Left ventricle myocardium inferior (tissue), 1 donor: Measurements from ENCODE around the gene SARNP. TPM values are rescaled to one million over a fixed set of nuclear protein-coding genes. Genes with fewer than 3 reads are reported as not detected.
"Not testable (repeated sequence)": the region's sequence is repeated elsewhere in the genome, so short reads cannot be mapped to it uniquely, and the experiment has no call there.

ENCODE experiments used
- DNase-seq: peaks from one replicate; pipeline ENCODE4 v3.0.0-alpha.2; 2020
- H3K27ac ChIP-seq: fragments of 200-600 bp; replicated peaks from 2 replicates; pipeline ENCODE4 v1.8.0; 2021
- H3K27me3 ChIP-seq: fragments of 200-600 bp; 2 replicates; pipeline ENCODE4 v1.8.0; 2021; ENCODE audit warnings: low read depth
- H3K36me3 ChIP-seq: fragments of 200-600 bp; 2 replicates; pipeline ENCODE4 v1.8.0; 2021
- H3K4me1 ChIP-seq: fragments of 200-600 bp; 2 replicates; pipeline ENCODE4 v1.8.0; 2021
- H3K4me3 ChIP-seq: fragments of 200-600 bp; 2 replicates; pipeline ENCODE4 v1.8.0; 2021; ENCODE audit warnings: mild to moderate bottlenecking, moderate library complexity
- H3K9me3 ChIP-seq: fragments of 200-600 bp; replicated peaks from 2 replicates; pipeline ENCODE4 v1.8.0; 2021
- intact Hi-C: fragments of 100-400 bp; cut with micrococcal nuclease; formaldehyde crosslinking; loops from one replicate; pipeline ENCODE4 v1.11.0; 2022
- total RNA-seq: library from RNA; stranded (reverse); fragmentation: NEBNext Ultra II Directional; extraction: Animal tissue kit (Norgen Biotek cat#: 25700); gene quantifications from one replicate; pipeline ENCODE4 v1.2.1, GENCODE V29; 2021
- TF ChIP-seq, protein P1 (sequence below): fragments of 200-600 bp; IDR thresholded peaks from 2 replicates; pipeline ENCODE4 v1.8.0; 2021; ENCODE audit warnings: antibody characterized with exemption, mild to moderate bottlenecking, borderline replicate concordance
- donor health status: DM: no; HTN: yes; CAD: no; lungs with severe emphysema.

SARNP gene
- total RNA-seq, 1 donor from 2014 or later, result 53.2 TPM

- TF ChIP-seq, protein P1, sequence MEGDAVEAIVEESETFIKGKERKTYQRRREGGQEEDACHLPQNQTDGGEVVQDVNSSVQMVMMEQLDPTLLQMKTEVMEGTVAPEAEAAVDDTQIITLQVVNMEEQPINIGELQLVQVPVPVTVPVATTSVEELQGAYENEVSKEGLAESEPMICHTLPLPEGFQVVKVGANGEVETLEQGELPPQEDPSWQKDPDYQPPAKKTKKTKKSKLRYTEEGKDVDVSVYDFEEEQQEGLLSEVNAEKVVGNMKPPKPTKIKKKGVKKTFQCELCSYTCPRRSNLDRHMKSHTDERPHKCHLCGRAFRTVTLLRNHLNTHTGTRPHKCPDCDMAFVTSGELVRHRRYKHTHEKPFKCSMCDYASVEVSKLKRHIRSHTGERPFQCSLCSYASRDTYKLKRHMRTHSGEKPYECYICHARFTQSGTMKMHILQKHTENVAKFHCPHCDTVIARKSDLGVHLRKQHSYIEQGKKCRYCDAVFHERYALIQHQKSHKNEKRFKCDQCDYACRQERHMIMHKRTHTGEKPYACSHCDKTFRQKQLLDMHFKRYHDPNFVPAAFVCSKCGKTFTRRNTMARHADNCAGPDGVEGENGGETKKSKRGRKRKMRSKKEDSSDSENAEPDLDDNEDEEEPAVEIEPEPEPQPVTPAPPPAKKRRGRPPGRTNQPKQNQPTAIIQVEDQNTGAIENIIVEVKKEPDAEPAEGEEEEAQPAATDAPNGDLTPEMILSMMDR, result no peak
- H3K9me3 ChIP-seq, result no peaks in the 10 kb centered on the region
- H3K27me3 ChIP-seq, result peaks cover 12% of the 10 kb centered on the region
- no peak overlapping the region for H3K27ac ChIP-seq
- no peak for DNase-seq
- H3K4me3 ChIP-seq, result no peak overlapping the region
- intact Hi-C loops, result no loop called here
- no peaks in the 10 kb centered on the region for H3K36me3 ChIP-seq
- H3K4me1 ChIP-seq, result peaks cover 16% of the 10 kb centered on the region
These were observed 25.9 kb upstream of the SARNP start for GRCh38 chr12:55843431-55843830.

DNA sequence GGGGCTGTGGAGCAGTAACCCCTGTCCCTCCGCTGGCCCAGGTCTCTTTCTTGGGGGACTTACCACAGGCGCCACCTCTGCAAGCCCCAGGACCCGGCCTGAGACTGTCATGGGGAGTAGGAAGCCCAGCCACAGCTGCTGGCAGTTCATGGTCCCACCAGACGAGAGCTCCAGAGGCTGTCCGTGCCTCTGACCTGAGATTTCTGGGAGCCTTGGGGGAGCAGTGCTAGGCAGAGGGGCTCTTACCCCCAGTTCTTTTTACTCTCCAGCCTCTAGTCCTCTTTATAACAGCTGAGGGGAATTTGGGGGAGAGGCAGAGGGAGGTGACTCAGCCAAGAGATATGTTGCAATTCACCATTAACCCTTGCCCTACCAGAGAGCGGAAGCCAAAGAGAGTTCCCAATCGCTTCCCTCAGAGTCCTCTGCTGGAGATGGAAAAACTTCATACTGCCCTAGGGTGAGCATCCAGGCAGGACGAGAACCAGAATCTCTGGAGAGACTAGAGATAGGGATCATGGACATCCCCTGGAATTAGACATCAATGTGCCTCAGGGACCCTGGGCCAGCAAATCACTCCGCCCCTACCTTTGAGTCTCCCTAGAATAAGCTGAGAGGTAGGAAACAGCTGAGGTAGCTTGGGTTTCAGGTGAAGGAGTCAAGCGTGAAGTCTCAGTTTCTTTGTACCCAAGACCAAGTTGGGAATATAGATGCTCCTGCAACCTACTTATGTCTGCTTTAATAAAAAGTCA, 25.3 kb upstream of the SARNP start, which contains the start of gene MMP19:
Gene MMP19, minus strand, starts transcription at position 256 of the 749 bp plus-strand sequence. Its CDS starts 106 bp downstream, at position 150.
- peaks cover 11% of the 10 kb centered on the region for H3K27me3 ChIP-seq
- DNase-seq, result no peak
- peak within 1 kb of the TSS; percentile 60 for H3K4me3 ChIP-seq
- TF ChIP-seq, protein P1, result no peak
- no peaks in the 10 kb centered on the region for H3K9me3 ChIP-seq
- H3K27ac ChIP-seq, result peak within 1 kb of the TSS; percentile 56
- H3K4me1 ChIP-seq, result peaks cover 14% of the 10 kb centered on the region
- intact Hi-C loops, result no loop called here
- no peaks in the 10 kb centered on the region for H3K36me3 ChIP-seq

DNA sequence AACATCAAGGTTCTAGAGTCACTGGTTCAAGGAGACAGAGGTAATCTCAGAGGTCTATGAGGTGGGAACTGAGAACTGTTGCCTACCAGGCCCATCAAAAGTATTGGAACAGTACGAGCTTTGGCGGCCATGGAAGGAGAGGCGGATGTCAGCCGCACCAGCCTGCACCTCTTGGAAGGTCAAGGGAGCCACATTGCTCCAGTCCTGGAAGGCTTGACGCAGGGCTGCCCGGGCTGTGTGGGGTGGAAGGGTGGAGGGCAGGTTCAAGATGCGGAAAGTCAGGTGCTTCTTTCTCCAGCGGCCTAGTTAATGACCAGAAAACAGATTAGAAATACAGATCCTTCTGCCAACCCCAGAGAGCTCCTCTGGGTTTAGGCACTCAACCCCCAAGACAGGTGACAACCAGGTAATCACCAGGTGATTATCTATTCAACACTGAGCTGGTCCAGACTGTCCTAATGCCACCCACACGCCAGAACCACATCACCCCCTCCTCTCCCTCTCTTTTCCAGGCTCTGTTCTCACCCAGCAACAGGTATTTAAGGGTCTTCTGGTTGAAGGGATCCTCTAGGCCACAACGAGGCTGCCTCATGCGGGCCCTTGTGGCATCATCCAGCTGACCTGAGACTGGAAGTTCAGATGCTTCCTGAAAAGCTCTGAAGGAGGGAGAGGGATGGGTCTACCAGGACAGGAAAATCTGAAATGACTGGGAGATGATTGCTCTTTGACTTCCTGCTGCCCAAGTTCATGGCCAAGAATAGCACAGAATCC, 23.2 kb upstream of the SARNP start:
- intact Hi-C loops, result no loop called here

DNA sequence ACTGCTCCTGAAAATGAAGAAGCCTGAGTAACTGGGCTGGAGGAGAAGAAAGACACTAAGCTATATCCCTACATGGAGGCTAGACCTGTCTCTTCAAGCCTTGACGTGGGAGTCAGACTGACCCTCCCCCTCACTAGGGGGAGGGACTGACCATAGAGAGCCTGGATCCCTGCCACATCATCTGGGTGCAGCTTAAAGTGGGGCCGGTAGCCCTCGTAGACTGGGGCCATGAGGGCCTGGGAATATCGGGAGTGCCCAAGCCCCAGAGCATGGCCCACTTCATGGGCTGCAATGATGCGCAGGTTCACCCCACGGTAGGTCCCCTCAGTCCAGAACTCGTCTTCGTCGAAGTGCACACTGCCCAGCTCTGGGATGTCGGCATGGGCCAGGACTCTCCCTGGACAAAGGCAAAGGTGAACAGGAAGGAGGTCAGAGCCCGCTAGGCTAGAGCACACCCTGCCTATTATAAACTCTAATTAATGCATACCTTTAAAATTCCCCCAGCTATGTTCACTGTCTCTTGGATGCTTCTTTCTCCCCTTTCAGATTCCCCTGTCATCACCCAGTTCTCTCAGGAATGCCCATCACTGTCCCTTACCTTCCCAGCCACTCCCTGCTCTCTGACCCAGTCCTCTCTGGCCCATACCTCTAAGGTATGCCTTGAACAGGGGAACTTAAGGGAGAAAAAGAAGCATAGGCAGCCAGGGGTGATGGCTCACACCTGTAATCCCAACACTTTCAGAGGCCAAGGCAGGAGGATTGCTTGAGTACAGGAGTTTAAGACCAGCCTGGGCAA, 22.0 kb upstream of the SARNP start:
- H3K4me3 ChIP-seq, result no peak overlapping the region
- no peak for DNase-seq
- no peaks in the 10 kb centered on the region for H3K36me3 ChIP-seq
- intact Hi-C loops, result no loop called here
- TF ChIP-seq, protein P1, result no peak
- H3K27ac ChIP-seq, result no peak overlapping the region
- H3K4me1 ChIP-seq, result no peaks in the 10 kb centered on the region
- H3K9me3 ChIP-seq, result no peaks in the 10 kb centered on the region
- peaks cover 11% of the 10 kb centered on the region for H3K27me3 ChIP-seq

More for the DNA sequence above, 23.2 kb upstream of the SARNP start:
- Histone ChIP-seq H3K4me3 (no peak overlapping the region), H3K27me3 (peaks cover 11% of the 10 kb centered on the region), H3K9me3 (no peaks in the 10 kb centered on the region), H3K4me1 (peaks cover under 1% of the 10 kb centered on the region), H3K36me3 (no peaks in the 10 kb centered on the region), H3K27ac (no peak overlapping the region)
- no peak for DNase-seq
- TF ChIP-seq, protein P1, result no peak

GRCh38 chr12:55838361-55838760, 20.8 kb upstream of the SARNP start:
- Histone ChIP-seq H3K9me3 (no peaks in the 10 kb centered on the region), H3K4me3 (no peak overlapping the region), H3K36me3 (no peaks in the 10 kb centered on the region), H3K4me1 (peaks cover under 1% of the 10 kb centered on the region), H3K27me3 (peaks cover 10% of the 10 kb centered on the region), H3K27ac (no peak overlapping the region)
- TF ChIP-seq, protein P1, result no peak
- intact Hi-C loops, result no loop called here
- DNase-seq, result no peak

DNA sequence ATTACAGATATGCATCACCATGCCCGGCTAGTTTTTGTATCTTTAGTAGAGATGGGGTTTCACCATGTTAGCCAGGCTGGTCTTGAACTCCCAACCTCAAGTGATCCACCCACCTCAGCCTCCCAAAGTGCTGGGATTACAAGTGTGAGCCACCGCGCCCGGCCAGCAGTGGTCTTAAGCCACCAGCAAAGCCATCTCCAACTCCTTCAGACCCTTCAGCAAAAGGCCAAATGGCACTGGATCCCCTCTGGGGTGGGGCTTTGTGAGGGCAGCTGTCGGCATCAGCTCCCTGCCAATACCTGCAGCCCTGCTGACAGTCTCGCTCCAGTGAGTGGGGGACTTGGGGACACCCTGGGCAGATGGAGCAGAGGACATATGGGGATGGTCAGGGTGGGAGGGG, 16.9 kb upstream of the SARNP start:
- H3K27me3 ChIP-seq, H3K9me3 ChIP-seq, H3K4me3 ChIP-seq, H3K27ac ChIP-seq, DNase-seq, intact Hi-C loops, H3K36me3 ChIP-seq: not testable (repeated sequence)
- H3K4me1 ChIP-seq, result peaks cover 35% of the 10 kb centered on the region
